Mucosa of descending colon (tissue), 3 donors: ENCODE data around the gene EBNA1BP2. TPM values are rescaled to one million over a fixed set of nuclear protein-coding genes. Genes with fewer than 3 reads are reported as not detected.

ENCODE experiments used
- ATAC-seq: fragments of 200-7000 bp; cut with Tn5 transposase; one replicate; pipeline ENCODE4 v1.9.1; 2020; ENCODE audit warnings: mild to moderate bottlenecking, moderate library complexity
- DNase-seq, 3 donors: peaks; one replicate each; pipeline ENCODE4 v3.0.0-alpha.2; 2020
- H3K36me3 ChIP-seq: fragments of 200-600 bp; one replicate; pipeline ENCODE4 v1.8.0; 2021; ENCODE audit warnings: low read depth, mild to moderate bottlenecking
- H3K4me1 ChIP-seq: fragments of 200-600 bp; one replicate; pipeline ENCODE4 v1.8.0; 2021; ENCODE audit warnings: low read depth, mild to moderate bottlenecking
- H3K4me3 ChIP-seq: fragments of 200-600 bp; one replicate; pipeline ENCODE4 v1.8.0; 2021; ENCODE audit warnings: mild to moderate bottlenecking
- H3K9me3 ChIP-seq: fragments of 200-600 bp; one replicate; pipeline ENCODE4 v1.8.0; 2021; ENCODE audit warnings: mild to moderate bottlenecking
- intact Hi-C, 2 donors: fragments of 100-400 bp; cut with DNase I in 1 of 2; cut with micrococcal nuclease in 1 of 2; formaldehyde crosslinking; loops; one replicate each; pipeline versions ENCODE4 v1.11.0 to v1.11.1; 2022; cut with DNase I, micrococcal nuclease
- total RNA-seq, 3 donors: library from RNA; stranded (reverse); fragmentation: NEBNext Ultra II Directional in 2 of 3; extraction: Animal tissue kit (Norgen Biotek cat#: 25700) in 2 of 3; gene quantifications; one replicate each; pipeline versions ENCODE4 v1.2.1 to v1.2.4, GENCODE V29; 2021 to 2023
- TF ChIP-seq, protein P1 (sequence below): fragments of 200-600 bp; IDR thresholded peaks from one replicate; pipeline ENCODE4 v1.8.0; 2022; ENCODE audit warnings: antibody characterized with exemption, mild to moderate bottlenecking
- donor health status: DM: no; HTN: no; CAD: no; lungs with moderate emphysema.
- donor health status: DM: no; HTN: no; CAD: no.
- donor health status: DM: no; HTN: yes; CAD: no.

EBNA1BP2 gene
- total RNA-seq, 3 donors from 2014 or later: 32.3 to 38.9 (median 34.9) TPM

DNA sequence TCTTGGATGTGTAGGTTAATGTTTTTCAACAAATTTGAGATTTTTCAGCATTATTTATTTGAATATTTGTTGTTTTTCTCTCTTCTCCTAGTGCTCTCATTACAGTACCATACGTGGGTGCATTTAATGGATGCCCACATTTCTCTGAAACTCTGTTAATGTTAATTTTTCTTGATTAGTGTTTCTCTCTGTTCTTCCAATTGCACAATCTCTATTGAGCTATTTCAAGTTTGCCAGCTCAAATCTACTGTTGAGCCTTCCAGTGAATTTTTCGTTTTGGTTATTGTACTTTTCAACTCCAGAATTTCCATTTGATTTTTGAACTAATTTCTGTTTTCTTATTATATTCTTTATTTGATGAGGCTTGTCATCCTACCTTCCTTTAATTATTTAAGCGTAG, 31.8 kb upstream of the EBNA1BP2 start:
- no peak for ATAC-seq
- Histone ChIP-seq H3K9me3 (no peaks in the 10 kb centered on the region), H3K4me1 (no peaks in the 10 kb centered on the region), H3K4me3 (no peak overlapping the region), H3K36me3 (no peaks in the 10 kb centered on the region)
- intact Hi-C loops: no loop called here
- TF ChIP-seq, protein P1, sequence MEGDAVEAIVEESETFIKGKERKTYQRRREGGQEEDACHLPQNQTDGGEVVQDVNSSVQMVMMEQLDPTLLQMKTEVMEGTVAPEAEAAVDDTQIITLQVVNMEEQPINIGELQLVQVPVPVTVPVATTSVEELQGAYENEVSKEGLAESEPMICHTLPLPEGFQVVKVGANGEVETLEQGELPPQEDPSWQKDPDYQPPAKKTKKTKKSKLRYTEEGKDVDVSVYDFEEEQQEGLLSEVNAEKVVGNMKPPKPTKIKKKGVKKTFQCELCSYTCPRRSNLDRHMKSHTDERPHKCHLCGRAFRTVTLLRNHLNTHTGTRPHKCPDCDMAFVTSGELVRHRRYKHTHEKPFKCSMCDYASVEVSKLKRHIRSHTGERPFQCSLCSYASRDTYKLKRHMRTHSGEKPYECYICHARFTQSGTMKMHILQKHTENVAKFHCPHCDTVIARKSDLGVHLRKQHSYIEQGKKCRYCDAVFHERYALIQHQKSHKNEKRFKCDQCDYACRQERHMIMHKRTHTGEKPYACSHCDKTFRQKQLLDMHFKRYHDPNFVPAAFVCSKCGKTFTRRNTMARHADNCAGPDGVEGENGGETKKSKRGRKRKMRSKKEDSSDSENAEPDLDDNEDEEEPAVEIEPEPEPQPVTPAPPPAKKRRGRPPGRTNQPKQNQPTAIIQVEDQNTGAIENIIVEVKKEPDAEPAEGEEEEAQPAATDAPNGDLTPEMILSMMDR: no peak
- no peak for DNase-seq

DNA sequence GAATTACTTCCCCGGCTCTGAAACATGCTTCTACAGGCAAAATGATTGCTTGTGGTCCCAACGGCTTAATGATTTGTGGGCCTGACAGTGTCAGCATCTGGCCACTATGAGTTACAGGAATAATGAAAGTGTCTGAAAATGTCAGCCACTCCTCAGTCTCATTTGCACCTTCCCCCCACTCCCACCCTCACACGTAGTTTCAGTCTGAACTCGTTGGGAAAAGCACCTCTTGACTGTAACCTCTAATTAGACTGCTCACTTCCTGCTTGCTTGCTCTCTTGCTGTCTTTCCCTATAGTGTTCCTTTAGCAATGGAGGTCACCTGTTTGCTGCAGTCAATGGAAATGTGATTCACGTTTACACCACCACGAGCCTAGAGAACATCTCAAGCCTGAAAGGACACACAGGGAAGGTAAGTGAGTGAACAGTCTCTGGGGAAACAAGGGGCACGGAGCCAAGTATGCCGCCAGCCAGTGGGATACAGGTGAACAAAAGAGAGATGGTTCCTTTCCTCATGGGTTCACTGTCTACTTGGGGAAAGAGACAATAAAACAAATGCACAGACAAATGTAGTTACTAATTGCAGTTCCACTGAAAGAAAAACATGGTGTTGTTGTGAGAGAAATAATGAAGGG, 27.1 kb upstream of the EBNA1BP2 start:
- TF ChIP-seq, protein P1: no peak
- no peak overlapping the region for H3K4me3 ChIP-seq
- no peak for DNase-seq
- ATAC-seq: no peak
- intact Hi-C loops: no loop called here
- H3K4me1 ChIP-seq: no peaks in the 10 kb centered on the region
- no peaks in the 10 kb centered on the region for H3K9me3 ChIP-seq
- no peaks in the 10 kb centered on the region for H3K36me3 ChIP-seq

DNA sequence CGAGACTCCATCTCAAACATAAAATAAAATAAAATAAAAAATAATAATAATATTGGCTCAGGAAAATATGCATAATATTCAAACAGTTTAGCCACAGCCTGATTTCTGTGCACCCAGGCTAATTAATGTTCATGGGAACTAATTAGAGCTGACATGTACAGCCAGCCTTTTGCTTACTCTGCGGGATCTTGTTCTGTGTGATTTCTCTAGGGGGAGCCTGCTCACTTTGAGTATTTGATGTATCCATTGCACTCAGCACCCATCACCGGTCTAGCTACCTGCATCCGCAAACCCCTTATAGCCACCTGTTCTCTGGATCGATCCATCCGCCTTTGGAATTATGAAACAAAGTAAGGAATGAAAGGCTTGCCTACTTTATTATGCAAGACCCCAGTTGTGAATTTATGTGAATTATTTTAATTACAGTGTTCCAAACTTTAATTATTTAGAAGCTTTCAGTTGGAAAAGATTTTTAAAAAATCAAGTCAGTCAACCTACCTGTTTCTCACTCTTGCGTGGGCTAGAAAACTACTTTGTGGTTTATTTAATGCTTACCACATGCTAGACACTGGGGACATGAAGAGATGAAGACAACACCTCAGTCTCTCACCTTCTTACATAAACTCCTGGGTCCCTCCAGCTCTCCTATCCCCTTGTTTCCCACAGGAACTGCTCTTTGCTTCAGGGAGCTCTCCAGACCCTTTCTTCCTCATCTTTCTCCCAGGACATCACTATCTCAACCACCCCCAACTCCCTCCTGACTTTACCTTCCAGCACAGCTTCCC, 25.4 kb upstream of the EBNA1BP2 start:
- H3K4me3 ChIP-seq: no peak overlapping the region
- intact Hi-C loops: no loop called here
- H3K9me3 ChIP-seq: no peaks in the 10 kb centered on the region
- ATAC-seq: no peak
- no peaks in the 10 kb centered on the region for H3K4me1 ChIP-seq
- no peaks in the 10 kb centered on the region for H3K36me3 ChIP-seq
- DNase-seq: no peak
- TF ChIP-seq, protein P1: no peak

DNA sequence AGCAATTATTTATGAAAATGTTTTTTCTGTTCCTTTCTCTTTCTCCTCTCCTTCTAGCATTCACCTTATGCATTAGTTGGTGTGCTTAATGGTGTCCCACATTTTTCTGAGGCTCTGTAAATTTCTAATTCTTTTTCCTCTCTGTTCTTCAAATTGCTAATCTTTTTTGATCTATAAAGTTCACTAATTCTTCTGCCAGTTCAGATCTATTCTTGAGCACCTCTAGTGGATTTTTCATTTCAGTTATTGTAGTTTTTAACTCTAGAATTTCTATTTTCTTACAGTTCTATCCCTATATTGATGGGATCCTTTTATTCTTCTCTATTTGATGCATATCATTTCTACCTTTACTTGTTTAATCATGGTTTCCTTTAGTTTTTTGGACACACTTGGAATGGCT, 22.4 kb upstream of the EBNA1BP2 start:
- Histone ChIP-seq H3K4me1 (no peaks in the 10 kb centered on the region), H3K36me3 (no peaks in the 10 kb centered on the region), H3K4me3 (no peak overlapping the region), H3K9me3 (no peaks in the 10 kb centered on the region)
- no peak for ATAC-seq
- intact Hi-C loops: no loop called here
- TF ChIP-seq, protein P1: no peak
- no peak for DNase-seq

DNA sequence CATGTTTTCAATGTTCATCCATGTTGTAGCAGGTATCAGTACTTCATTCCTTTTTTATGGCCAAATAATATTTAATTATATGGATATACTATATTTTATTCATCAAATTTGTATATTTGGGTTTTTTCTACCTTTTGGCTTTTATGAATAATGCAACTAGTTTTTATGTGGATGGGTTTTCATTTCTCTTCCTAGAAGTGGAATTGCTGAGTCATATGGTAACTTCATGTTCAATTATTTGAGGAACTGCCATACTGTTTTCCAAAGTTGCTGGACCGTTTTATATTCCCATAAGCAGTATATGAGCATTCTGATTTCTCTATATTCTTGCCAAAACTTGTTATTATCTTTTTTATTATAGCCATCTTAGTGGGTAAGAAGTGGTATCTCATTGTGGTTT, 16.0 kb upstream of the EBNA1BP2 start:
- H3K4me1 ChIP-seq: no peaks in the 10 kb centered on the region
- ATAC-seq (no peak), DNase-seq (no peak)
- H3K36me3 ChIP-seq: no peaks in the 10 kb centered on the region
- TF ChIP-seq, protein P1: no peak
- H3K9me3 ChIP-seq: no peaks in the 10 kb centered on the region
- intact Hi-C loops: no loop called here
- H3K4me3 ChIP-seq: no peak overlapping the region
